SK-N-SH (cell line): ENCODE results near the gene PCCB. TPM values are rescaled to one million over a fixed set of nuclear protein-coding genes. Genes with fewer than 3 reads are reported as not detected.

Experiments
- CTCF ChIA-PET: fragments of 300-600, 350-600 bp; formaldehyde crosslinking; extraction: SDS; loops from one replicate; lab custom pipeline; 2021; lab: Yijun Ruan, JAX
- POLR2A ChIA-PET: fragments of 350-600 bp; sonication (Branson Sonifier 250); formaldehyde crosslinking; extraction: SDS; loops from one replicate; lab custom pipeline; 2020; ENCODE audit warnings: antibody characterized with exemption, inconsistent platforms; lab: Yijun Ruan, JAX
- DNase-seq: peaks from one replicate; pipeline ENCODE4 v3.0.0; 2012
- H2AFZ ChIP-seq: fragments of 200-600 bp; sonication (generic); 2 replicates; pipeline ENCODE4 v1.8.1; 2016; ENCODE audit warnings: antibody characterized with exemption, mild to moderate bottlenecking, low read depth
- H3F3A ChIP-seq: fragments of 200-600 bp; sonication (generic); replicated peaks from 2 replicates; pipeline ENCODE3; 2016; ENCODE audit warnings: antibody characterized with exemption, mild to moderate bottlenecking; ENCODE audit not compliant: insufficient read depth
- H3K27ac ChIP-seq, 2 experiments: fragments of 200-500 bp in 1 of 2; fragments of 200-600 bp in 1 of 2; sonication (Bioruptor generic) in 1 of 2; sonication (generic), shearing (Covaris generic) in 1 of 2; 2 replicates each; pipeline versions ENCODE4 v1.5.1 to v1.6.1; 2014 to 2016; ENCODE audit warnings: low read depth in 2 of 2, inconsistent platforms in 1 of 2, low read length in 1 of 2, mild to moderate bottlenecking in 1 of 2, mixed read lengths in 1 of 2
- H3K27me3 ChIP-seq: fragments of 200-600 bp; sonication (generic), shearing (Covaris generic); 2 replicates; pipeline ENCODE4 v1.6.1; 2016; ENCODE audit warnings: mixed run types; ENCODE audit not compliant: insufficient read depth
- H3K36me3 ChIP-seq, 2 experiments: fragments of 200-500 bp in 1 of 2; fragments of 200-600 bp in 1 of 2; sonication (Bioruptor generic) in 1 of 2; sonication (generic) in 1 of 2; replicated peaks in 1 of 2; 2 replicates each; pipeline versions ENCODE3 to v1.5.1; 2014 to 2016; ENCODE audit warnings: low read length in 1 of 2, mild to moderate bottlenecking in 1 of 2; ENCODE audit not compliant: insufficient read depth in 2 of 2, control insufficient read depth in 1 of 2
- H3K4me1 ChIP-seq, 2 experiments: fragments of 200-500 bp in 1 of 2; fragments of 200-600 bp in 1 of 2; sonication (Bioruptor generic) in 1 of 2; sonication (generic), shearing (Covaris generic) in 1 of 2; 2 replicates each; pipeline versions ENCODE4 v1.5.1 to v1.6.1; 2014 to 2016; ENCODE audit warnings: low read depth in 1 of 2, low read length in 1 of 2, mixed run types in 1 of 2; ENCODE audit not compliant: insufficient read depth in 2 of 2, control insufficient read depth in 1 of 2
- H3K4me2 ChIP-seq: fragments of 200-600 bp; sonication (generic), shearing (Covaris generic); 2 replicates; pipeline ENCODE4 v1.6.1; 2017; ENCODE audit warnings: mixed run types
- H3K4me3 ChIP-seq, 2 experiments: fragments of 200-500 bp in 1 of 2; fragments of 200-600 bp in 1 of 2; sonication (Bioruptor generic) in 1 of 2; sonication (generic), shearing (Covaris generic) in 1 of 2; 2 replicates each; pipeline versions ENCODE4 v1.5.1 to v1.8.1; 2014 to 2016; ENCODE audit warnings: low read depth in 2 of 2, inconsistent platforms in 1 of 2, low read length in 1 of 2, mild to moderate bottlenecking in 1 of 2, mixed read lengths in 1 of 2, moderate library complexity in 1 of 2
- H3K79me2 ChIP-seq: fragments of 200-600 bp; sonication (generic); 2 replicates; pipeline ENCODE4 v1.8.1; 2017; ENCODE audit warnings: mild to moderate bottlenecking; ENCODE audit not compliant: insufficient read depth
- H3K9ac ChIP-seq: fragments of 200-600 bp; sonication (generic); 2 replicates; pipeline ENCODE4 v1.6.1; 2017; ENCODE audit warnings: mixed run types
- H3K9me2 ChIP-seq: fragments of 200-600 bp; sonication (generic); 2 replicates; pipeline ENCODE4 v1.6.1; 2017; ENCODE audit warnings: mixed run types
- H3K9me3 ChIP-seq: fragments of 200-600 bp; sonication (generic); 2 replicates; pipeline ENCODE4 v1.6.1; 2017; ENCODE audit warnings: mixed run types, mild to moderate bottlenecking, moderate library complexity
- H4K20me1 ChIP-seq: fragments of 200-600 bp; sonication (generic); 2 replicates; pipeline ENCODE4 v1.6.1; 2017; ENCODE audit warnings: mild to moderate bottlenecking, mixed run types; ENCODE audit not compliant: insufficient read depth
- CHD2 ChIP-seq: fragments of 150-350 bp; IDR thresholded peaks from 2 replicates; pipeline ENCODE4 v1.6.1; 2018; ENCODE audit warnings: low read length; ENCODE audit not compliant: partially characterized antibody
- EP300 ChIP-seq, 2 experiments: IDR thresholded peaks; 2 replicates each; pipeline versions ENCODE4 v1.4.0 to v1.6.1; 2012; ENCODE audit warnings: borderline replicate concordance in 1 of 2, low read depth in 1 of 2, low read length in 1 of 2
- EZH2phosphoT487 ChIP-seq: fragments of 200-600 bp; sonication (generic); IDR thresholded peaks from 2 replicates; pipeline ENCODE4 v1.6.1; 2017; ENCODE audit warnings: low read depth, mixed run types, mild to moderate bottlenecking, antibody characterized with exemption, moderate library complexity, borderline replicate concordance
- FOXM1 ChIP-seq: IDR thresholded peaks from 2 replicates; pipeline ENCODE4 v1.4.0; 2012; ENCODE audit warnings: low read depth, mild to moderate bottlenecking
- GABPA ChIP-seq: IDR thresholded peaks from 2 replicates; pipeline ENCODE4 v1.4.0; 2012; ENCODE audit warnings: low read depth, mild to moderate bottlenecking
- GATA2 ChIP-seq: sonication (generic); formaldehyde crosslinking; IDR thresholded peaks from 2 replicates; pipeline ENCODE4 v1.5.0; 2020; ENCODE audit warnings: mild to moderate bottlenecking, missing genetic modification reagents
- JUND ChIP-seq: IDR thresholded peaks from 2 replicates; pipeline ENCODE4 v1.4.0; 2012
- MEF2A ChIP-seq: IDR thresholded peaks from 2 replicates; pipeline ENCODE4 v1.4.0; 2012; ENCODE audit warnings: low read depth, borderline replicate concordance
- MXI1 ChIP-seq: IDR thresholded peaks from 2 replicates; pipeline ENCODE4 v1.6.1; 2012; ENCODE audit warnings: mild to moderate bottlenecking, low read depth, low read length, improper control_type of control experiment
- NFIC ChIP-seq: IDR thresholded peaks from 2 replicates; pipeline ENCODE4 v1.4.0; 2012; ENCODE audit warnings: borderline replicate concordance
- RAD21 ChIP-seq: IDR thresholded peaks from 2 replicates; pipeline ENCODE4 v1.6.1; 2012; ENCODE audit warnings: mild to moderate bottlenecking, low read length
- RCOR1 ChIP-seq: fragments of 150-350 bp; IDR thresholded peaks from 2 replicates; pipeline ENCODE4 v1.6.1; 2017; ENCODE audit warnings: antibody characterized with exemption, low read length
- RXRA ChIP-seq: IDR thresholded peaks from 2 replicates; pipeline ENCODE4 v1.4.0; 2012; ENCODE audit warnings: low read depth, mild to moderate bottlenecking, borderline replicate concordance
- SIN3A ChIP-seq: IDR thresholded peaks from 2 replicates; pipeline ENCODE4 v1.6.1; 2012; ENCODE audit warnings: low read depth, mild to moderate bottlenecking, low read length, moderate library complexity, borderline replicate concordance
- SMC3 ChIP-seq: IDR thresholded peaks from 2 replicates; pipeline ENCODE4 v1.6.1; 2012; ENCODE audit warnings: low read depth, low read length, improper control_type of control experiment
- TEAD4 ChIP-seq: IDR thresholded peaks from 2 replicates; pipeline ENCODE4 v1.4.0; 2012; ENCODE audit warnings: mild to moderate bottlenecking, borderline replicate concordance; ENCODE audit not compliant: insufficient read depth
- WGBS: methylation state at CpG from one replicate; pipeline ENCODE4 v1.1.6; 2017; ENCODE audit warnings: low lambda C conversion rate; 5-methylcytosine and 5-hydroxymethylcytosine counted together
- polyA plus RNA-seq, 3 experiments: library from polyadenylated mRNA; depleted of rRNA; stranded (reverse); fragments of >200 nt; gene quantifications; 2 replicates each; pipeline ENCODE4 v1.2.3, GENCODE V29; 2012
- TF ChIP-seq, protein P1 (sequence below): IDR thresholded peaks from 2 replicates; pipeline ENCODE4 v1.4.0; 2012; ENCODE audit warnings: low read depth, borderline replicate concordance
- TF ChIP-seq, protein P2 (sequence below): IDR thresholded peaks from 2 replicates; pipeline ENCODE4; 2012
- TF ChIP-seq, protein P3 (sequence below): fragments of 150-350 bp; IDR thresholded peaks from 2 replicates; pipeline ENCODE4 v1.6.1; 2017; ENCODE audit warnings: antibody characterized with exemption, low read length, low read depth, borderline replicate concordance
- TF ChIP-seq, protein P4 (sequence below): fragments of 200-600 bp; sonication (generic); IDR thresholded peaks from 2 replicates; pipeline ENCODE4 v1.6.1; 2017; ENCODE audit warnings: antibody characterized with exemption, mild to moderate bottlenecking, moderate library complexity
- TF ChIP-seq, protein P5 (sequence below): IDR thresholded peaks from 2 replicates; pipeline ENCODE4 v1.4.0; 2012; ENCODE audit warnings: low read depth, borderline replicate concordance

PCCB gene
- polyA plus RNA-seq, 1 of the 3 experiments (the other 2 are of a cell fraction) = 67.5 TPM

DNA sequence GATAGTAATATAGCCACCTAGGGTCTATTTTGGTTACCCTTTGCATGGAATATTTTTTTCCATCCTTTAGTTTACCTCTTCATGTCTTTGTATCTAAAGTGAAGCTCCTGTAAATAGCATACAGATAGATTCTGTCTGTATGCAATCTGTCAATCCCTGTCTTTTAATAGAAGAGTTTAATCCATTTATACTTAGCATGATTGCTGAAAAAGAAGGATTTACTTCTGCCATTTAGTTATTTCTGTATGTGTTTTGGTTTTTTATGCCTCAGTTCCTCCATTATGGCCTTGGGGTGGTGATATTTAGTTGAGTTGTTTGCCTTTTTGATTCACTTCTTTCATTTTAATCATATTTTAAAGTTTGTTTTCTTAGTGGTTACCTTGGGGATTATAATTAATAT lies 29.0 kb downstream of the PCCB start:
- Histone ChIP-seq H3K4me1 (peaks cover 0 to 3% of the 10 kb centered on the region in 2 experiments; a peak in 1 of 4 replicates), H3K36me3 (peaks cover 21 to 26% of the 10 kb centered on the region in 2 experiments), H3K9ac (no peak overlapping the region), H3K4me2 (no peak overlapping the region), H3K9me2 (no peaks in the 10 kb centered on the region), H4K20me1 (no peaks in the 10 kb centered on the region), H2AFZ (no peak overlapping the region), H3K79me2 (no peaks in the 10 kb centered on the region), H3K27me3 (no peaks in the 10 kb centered on the region), H3K9me3 (peaks cover 24% of the 10 kb centered on the region; the same call in 1 of the 2 replicates), H3K4me3 (no peak overlapping the region), H3F3A (no peaks in the 10 kb centered on the region), H3K27ac (no peak overlapping the region)
- POLR2A ChIA-PET = no interaction called here
- DNase-seq = no peak
- CTCF ChIA-PET = no interaction called here
- TF ChIP-seq TEAD4 = no peak
- TF ChIP-seq RAD21 = no peak
- TF ChIP-seq SIN3A = no peak
- no peak for TF ChIP-seq FOXM1
- TF ChIP-seq GATA2 (CRISPR knock-in tag) = no peak
- no peak for TF ChIP-seq JUND
- TF ChIP-seq SMC3 = no peak
- TF ChIP-seq, protein P1, sequence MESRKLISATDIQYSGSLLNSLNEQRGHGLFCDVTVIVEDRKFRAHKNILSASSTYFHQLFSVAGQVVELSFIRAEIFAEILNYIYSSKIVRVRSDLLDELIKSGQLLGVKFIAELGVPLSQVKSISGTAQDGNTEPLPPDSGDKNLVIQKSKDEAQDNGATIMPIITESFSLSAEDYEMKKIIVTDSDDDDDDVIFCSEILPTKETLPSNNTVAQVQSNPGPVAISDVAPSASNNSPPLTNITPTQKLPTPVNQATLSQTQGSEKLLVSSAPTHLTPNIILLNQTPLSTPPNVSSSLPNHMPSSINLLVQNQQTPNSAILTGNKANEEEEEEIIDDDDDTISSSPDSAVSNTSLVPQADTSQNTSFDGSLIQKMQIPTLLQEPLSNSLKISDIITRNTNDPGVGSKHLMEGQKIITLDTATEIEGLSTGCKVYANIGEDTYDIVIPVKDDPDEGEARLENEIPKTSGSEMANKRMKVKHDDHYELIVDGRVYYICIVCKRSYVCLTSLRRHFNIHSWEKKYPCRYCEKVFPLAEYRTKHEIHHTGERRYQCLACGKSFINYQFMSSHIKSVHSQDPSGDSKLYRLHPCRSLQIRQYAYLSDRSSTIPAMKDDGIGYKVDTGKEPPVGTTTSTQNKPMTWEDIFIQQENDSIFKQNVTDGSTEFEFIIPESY = no peak
- no peak for TF ChIP-seq EP300 (IDR thresholded peaks at IDR 0.05; ENCODE audit: borderline replicate concordance in 1 of 2, low read depth in 1 of 2, low read length in 1 of 2)

DNA sequence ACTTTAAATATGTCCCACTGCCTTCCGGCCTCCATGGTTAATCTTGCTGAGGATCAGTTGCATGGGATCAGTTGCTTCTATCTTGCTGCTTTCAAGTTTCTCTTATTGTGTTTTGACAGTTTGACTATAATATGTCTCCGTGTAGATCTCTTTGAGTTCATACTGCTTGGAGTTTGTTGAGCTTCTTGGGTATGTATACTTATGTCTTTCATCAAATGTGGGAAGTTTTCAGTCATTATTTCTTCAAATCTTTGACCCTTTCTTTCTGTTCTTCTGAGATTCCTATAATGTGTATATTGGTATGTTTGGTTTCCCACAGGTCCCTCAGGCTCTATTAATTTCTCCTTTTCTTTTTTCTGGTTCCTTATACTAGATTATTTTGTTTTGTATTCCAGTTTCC lies 30.8 kb downstream of the PCCB start:
- Histone ChIP-seq H2AFZ (no peak overlapping the region), H3K4me2 (no peak overlapping the region), H3K4me3 (no peak overlapping the region; a peak in 1 of 4 replicates), H3K9me3 (peaks cover 24% of the 10 kb centered on the region; the same call in 1 of the 2 replicates), H3F3A (no peaks in the 10 kb centered on the region), H4K20me1 (no peaks in the 10 kb centered on the region), H3K9ac (no peak overlapping the region), H3K4me1 (peaks cover 0 to 3% of the 10 kb centered on the region in 2 experiments; a peak in 1 of 4 replicates), H3K36me3 (peaks cover 34% of the 10 kb centered on the region in 2 experiments), H3K9me2 (no peaks in the 10 kb centered on the region), H3K27me3 (no peaks in the 10 kb centered on the region), H3K79me2 (no peaks in the 10 kb centered on the region), H3K27ac (no peak overlapping the region)
- CTCF ChIA-PET = interaction anchor here (1.0 kb wide), 1 partner anchor 30 kb away, joined by 3 read pairs; no protein-coding TSS in a partner anchor
- DNase-seq = no peak
- TF ChIP-seq RCOR1 = no peak
- TF ChIP-seq EP300 (IDR thresholded peaks at IDR 0.05; ENCODE audit: borderline replicate concordance in 1 of 2, low read depth in 1 of 2, low read length in 1 of 2) = no peak
- TF ChIP-seq MEF2A = no peak
- TF ChIP-seq, protein P2, sequence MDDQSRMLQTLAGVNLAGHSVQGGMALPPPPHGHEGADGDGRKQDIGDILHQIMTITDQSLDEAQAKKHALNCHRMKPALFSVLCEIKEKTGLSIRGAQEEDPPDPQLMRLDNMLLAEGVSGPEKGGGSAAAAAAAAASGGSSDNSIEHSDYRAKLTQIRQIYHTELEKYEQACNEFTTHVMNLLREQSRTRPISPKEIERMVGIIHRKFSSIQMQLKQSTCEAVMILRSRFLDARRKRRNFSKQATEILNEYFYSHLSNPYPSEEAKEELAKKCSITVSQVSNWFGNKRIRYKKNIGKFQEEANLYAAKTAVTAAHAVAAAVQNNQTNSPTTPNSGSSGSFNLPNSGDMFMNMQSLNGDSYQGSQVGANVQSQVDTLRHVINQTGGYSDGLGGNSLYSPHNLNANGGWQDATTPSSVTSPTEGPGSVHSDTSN = no peak
- no peak for TF ChIP-seq NFIC
- TF ChIP-seq FOXM1 = no peak
- TF ChIP-seq MXI1 = no peak
- TF ChIP-seq, protein P3, sequence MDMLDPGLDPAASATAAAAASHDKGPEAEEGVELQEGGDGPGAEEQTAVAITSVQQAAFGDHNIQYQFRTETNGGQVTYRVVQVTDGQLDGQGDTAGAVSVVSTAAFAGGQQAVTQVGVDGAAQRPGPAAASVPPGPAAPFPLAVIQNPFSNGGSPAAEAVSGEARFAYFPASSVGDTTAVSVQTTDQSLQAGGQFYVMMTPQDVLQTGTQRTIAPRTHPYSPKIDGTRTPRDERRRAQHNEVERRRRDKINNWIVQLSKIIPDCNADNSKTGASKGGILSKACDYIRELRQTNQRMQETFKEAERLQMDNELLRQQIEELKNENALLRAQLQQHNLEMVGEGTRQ = no peak
- no peak for TF ChIP-seq RXRA
- no peak for TF ChIP-seq EZH2phosphoT487
- TF ChIP-seq GABPA = no peak
- no peak for TF ChIP-seq CHD2
- TF ChIP-seq, protein P4, sequence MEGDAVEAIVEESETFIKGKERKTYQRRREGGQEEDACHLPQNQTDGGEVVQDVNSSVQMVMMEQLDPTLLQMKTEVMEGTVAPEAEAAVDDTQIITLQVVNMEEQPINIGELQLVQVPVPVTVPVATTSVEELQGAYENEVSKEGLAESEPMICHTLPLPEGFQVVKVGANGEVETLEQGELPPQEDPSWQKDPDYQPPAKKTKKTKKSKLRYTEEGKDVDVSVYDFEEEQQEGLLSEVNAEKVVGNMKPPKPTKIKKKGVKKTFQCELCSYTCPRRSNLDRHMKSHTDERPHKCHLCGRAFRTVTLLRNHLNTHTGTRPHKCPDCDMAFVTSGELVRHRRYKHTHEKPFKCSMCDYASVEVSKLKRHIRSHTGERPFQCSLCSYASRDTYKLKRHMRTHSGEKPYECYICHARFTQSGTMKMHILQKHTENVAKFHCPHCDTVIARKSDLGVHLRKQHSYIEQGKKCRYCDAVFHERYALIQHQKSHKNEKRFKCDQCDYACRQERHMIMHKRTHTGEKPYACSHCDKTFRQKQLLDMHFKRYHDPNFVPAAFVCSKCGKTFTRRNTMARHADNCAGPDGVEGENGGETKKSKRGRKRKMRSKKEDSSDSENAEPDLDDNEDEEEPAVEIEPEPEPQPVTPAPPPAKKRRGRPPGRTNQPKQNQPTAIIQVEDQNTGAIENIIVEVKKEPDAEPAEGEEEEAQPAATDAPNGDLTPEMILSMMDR = no peak
- TF ChIP-seq SMC3 = no peak
- TF ChIP-seq, protein P5, sequence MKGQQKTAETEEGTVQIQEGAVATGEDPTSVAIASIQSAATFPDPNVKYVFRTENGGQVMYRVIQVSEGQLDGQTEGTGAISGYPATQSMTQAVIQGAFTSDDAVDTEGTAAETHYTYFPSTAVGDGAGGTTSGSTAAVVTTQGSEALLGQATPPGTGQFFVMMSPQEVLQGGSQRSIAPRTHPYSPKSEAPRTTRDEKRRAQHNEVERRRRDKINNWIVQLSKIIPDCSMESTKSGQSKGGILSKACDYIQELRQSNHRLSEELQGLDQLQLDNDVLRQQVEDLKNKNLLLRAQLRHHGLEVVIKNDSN = no peak
- 96% methylated on average over 2 of the region's 2 CpGs for WGBS
- POLR2A ChIA-PET = no interaction called here
